Epithelial cell of umbilical artery (primary cell): ENCODE measurements around the gene PNLIPRP3. TPM values are rescaled to one million over a fixed set of nuclear protein-coding genes. Genes with fewer than 3 reads are reported as not detected.

Source experiments
- total RNA-seq: library from RNA; depleted of rRNA; stranded (reverse); fragments of >200 nt; gene quantifications from 2 replicates; pipeline ENCODE4 v1.2.3, GENCODE V29; 2014

The PNLIPRP3 gene
- not detected in 2 replicates for total RNA-seq

GRCh38 chr10:116427671-116428070 lies at the start of gene PNLIPRP3:
Gene PNLIPRP3, plus strand, starts transcription at chr10:116427847. Its CDS starts 166 bp downstream, at chr10:116428013.

Other genes with a start within 250 kb of the PNLIPRP3 start
- under 0.01 and 1.8 TPM in 2 replicates for gene GFRA1, start 154.6 kb upstream of the PNLIPRP3 start, total RNA-seq
- not detected in 2 replicates for gene CCDC172, start 103.4 kb upstream of the PNLIPRP3 start, total RNA-seq
- not detected in 2 replicates for gene PNLIP, start 118.1 kb downstream of the PNLIPRP3 start, total RNA-seq
- not detected in 2 replicates for gene PNLIPRP1, start 163.1 kb downstream of the PNLIPRP3 start, total RNA-seq
- not detected in 2 replicates for gene PNLIPRP2, start 193.1 kb downstream of the PNLIPRP3 start, total RNA-seq